AG08395 (cell line): ENCODE measurements around the gene BPIFB2.
"Not testable (repeated sequence)": the region's sequence is repeated elsewhere in the genome, so short reads cannot be mapped to it uniquely, and the experiment has no call there.

Experiments used
- DNase-seq: peaks from one replicate; pipeline ENCODE4 v3.0.0; 2012; ENCODE audit warnings: mixed read lengths, low spot score

BPIFB2 gene

GRCh38 chr20:32970973-32971300, 36.6 kb upstream of the BPIFB2 start:
- DNase-seq, result no peak

GRCh38 chr20:32971703-32972161, 35.8 kb upstream of the BPIFB2 start:
- DNase-seq, result no peak

DNA sequence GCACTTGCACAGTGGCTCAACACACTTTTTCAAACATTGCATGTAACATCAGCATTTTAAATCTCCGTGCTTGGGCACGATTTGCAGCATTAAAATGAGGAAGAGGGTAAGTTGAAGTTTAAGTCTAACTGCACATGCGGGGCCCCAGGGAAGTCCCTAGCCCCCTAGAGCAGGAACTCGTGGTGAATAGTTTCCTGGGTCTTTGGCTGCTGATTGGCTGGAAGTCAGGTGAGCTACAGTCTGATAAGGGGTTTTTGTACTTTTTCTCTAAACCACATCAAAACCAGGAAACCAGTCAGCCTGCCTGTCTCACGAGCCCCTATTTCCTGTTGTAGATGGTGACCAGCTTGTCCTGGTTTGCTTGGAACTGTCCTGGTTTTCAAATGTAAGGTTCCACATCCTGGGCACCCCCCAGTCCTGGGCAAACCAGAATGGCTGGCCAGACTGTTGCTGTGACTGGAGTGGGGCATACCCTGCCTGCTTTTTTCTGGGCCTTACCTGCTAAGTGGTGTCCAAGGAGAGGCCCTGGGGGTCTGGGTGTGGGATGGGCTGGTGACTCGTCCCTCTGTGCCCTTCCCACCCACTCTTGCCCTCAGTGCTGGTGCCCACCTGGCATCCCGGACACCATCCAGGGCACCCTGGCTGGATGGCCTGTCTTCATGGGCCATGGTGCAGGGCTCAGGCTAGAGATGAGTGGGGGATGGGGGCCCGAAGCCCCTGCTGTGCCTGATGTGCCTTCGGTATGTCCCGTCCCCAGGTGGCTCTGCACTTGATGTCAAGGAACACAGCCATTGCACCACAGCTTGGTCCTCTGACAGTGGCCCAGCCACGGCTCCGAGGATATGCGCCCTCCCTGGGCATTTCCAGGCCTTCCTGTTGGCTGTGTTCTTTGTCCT, 35.1 kb upstream of the BPIFB2 start:
- no peak for DNase-seq

- DNase-seq, result no peak
Measured at GRCh38 chr20:32973077-32973717, 34.3 kb upstream of the BPIFB2 start.

- not testable (repeated sequence) for DNase-seq
Measured at GRCh38 chr20:32974204-32975064, 33.1 kb upstream of the BPIFB2 start.

- not testable (repeated sequence) for DNase-seq
Measured at GRCh38 chr20:32975121-32975520, 32.4 kb upstream of the BPIFB2 start.

DNA sequence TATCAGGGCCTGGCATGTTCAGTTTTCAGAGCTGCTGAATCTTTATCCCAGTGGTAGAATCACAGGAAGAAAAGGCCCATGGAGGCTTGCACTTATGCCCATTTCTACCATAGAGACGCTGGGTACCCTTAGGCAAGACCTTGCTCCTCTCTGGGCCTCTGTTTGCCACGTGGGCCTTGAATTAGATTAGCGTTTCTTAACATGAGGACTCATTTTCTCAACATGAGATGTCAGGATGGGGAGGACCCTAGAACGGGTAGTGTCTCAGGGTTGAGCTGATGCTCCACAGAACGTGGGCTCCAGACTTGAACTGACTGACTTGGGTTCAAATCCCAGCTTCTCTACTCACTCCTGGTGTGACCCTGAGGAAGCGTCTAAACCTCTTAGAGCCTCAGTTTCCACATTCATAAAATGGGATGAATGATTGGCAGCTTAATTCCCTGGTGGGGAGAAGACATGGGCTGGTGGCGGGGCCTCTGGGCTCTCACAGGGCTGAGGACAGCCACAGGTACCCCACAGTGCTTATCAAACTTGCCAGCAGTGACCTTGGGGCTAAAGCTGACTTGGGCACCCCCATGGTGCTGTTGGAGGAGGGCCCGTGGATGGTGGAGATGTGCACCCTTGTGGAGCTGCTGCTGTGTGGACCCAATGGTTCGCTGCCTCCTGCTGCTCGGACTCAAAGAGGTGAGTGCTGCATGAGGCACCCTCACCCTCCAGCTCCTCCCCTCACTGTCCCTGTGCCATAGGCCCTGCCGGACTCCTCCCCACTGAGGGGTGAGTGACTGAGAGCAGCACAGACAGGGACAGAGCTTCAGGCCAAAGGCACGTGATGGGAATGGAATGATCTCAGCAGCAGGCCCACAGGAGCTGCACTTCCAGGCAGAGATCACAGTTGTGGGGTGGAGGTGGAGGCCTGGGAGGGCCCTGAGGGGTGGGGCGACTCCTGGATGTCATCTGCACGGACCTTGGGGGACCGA, 31.5 kb upstream of the BPIFB2 start:
- no peak for DNase-seq

DNA sequence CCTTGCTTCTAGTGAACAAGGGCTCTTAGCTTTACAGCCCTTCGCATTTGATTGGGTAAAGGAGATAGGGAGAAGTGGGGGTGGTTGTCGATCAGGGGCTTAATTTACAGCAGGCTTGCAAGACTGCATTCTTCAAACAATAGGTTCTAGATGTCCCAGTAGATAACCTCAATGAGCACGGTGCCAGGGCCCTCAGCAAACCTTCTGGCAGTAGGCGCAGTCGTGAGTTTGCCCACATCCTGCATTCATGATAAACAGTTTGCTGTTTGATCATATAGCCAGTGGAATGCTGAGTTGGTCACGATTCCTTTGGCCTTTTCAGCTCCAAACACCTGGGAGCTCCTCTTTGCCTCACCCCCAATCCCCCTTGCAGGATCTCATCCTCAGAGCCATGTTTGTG, 30.8 kb upstream of the BPIFB2 start:
- DNase-seq, result no peak

GRCh38 chr20:32977281-32978008, 30.1 kb upstream of the BPIFB2 start:
- no peak for DNase-seq

- no peak for DNase-seq
Measured at GRCh38 chr20:32978009-32978335, 29.5 kb upstream of the BPIFB2 start.

DNA sequence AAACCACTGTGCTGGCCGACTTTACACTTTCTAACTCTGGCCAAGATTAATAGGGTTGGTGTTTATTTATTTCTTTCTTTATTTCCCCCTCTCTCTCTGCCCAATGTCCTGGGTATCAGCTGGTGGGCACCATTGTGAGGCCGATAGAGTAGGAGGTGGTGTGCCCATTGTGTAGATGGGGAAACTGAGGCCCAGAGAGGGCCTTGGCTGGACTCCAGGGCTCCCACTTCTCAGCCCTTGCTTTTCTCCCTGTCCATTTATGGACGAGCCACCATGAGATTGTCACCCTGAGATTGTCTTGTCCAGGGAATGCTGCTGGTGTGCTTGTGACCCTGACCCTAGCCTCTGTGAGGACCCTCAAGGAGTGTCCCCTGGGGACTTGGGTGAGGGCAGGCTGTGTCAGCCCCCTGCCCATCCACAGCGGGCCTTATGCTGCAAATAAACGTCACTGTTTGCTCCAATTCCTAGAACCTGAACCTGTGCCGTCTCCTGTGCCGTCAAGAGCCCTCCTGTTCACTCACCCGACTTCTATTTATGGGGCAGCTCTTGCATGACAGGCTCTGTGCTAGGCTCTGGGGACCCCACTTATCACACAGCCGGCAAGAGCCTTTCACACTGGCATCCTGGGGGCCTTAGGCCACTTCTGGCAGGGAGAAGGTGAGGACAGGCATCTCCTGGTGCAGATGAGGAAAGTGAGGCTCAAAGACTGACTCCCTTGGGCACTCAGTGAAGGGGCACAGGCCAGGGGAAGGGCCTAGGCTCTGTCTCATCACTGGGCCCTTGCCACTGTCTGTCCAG, 28.1 kb upstream of the BPIFB2 start:
- DNase-seq, result no peak

GRCh38 chr20:32980131-32980941, 27.2 kb upstream of the BPIFB2 start:
- no peak for DNase-seq

DNA sequence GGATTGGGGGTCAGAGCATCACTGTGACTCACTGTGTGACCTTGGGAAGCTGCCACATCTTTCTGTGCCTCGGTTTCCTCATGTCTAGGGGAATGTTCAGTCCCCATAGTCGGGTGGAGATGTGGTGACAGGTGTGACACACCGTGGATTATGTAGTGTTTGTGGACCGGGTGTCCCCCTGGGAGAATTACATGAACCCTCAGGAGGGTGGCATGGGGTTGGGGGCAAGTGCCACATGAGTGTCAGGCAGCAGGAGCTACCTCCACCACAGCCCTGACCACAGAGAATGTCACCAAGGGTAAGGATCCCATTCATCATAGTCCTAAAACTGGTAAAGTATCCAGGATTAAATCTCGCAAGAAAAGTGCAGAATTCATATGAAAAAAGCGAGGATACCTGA, 26.5 kb upstream of the BPIFB2 start:
- DNase-seq, result no peak

- DNase-seq, result no peak
Measured at GRCh38 chr20:32982617-32983458, 24.7 kb upstream of the BPIFB2 start.

DNA sequence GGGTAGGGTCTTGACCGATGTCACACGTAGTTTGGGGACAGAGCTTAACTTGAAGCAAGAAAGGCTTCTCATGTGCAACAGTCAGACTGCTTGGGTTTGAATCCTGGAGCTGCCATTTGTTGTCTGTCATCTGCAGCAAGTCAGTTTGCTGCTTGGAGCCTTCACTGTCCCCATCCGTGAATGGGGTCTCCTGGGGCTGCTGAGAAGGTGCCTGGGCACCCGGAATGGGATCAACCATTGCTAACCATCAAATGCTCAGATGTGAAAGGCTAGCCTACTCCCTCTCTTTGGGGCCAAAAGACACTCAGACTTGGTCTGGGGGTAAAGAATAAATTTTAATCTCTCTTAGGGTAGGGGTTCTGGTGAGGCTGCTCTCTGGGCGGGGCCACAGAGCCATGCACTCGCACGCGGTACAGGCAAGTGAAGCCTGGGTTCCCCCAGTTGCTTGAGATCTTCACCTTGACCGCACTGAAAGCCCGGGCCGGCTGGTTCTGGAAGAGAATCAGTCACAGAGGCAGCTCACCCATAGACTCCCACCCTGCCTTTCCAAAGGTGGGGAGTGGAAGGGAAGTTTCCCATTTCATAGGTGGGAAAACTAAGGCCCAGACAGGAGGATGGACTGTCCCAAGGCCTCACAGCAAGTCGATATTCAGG, 23.9 kb upstream of the BPIFB2 start:
- DNase-seq, result no peak

- DNase-seq, result no peak
Measured at GRCh38 chr20:32984196-32984595, 23.3 kb upstream of the BPIFB2 start.

GRCh38 chr20:32984631-32985354, 22.7 kb upstream of the BPIFB2 start:
- no peak for DNase-seq
